ENCODE data around the gene SORBS1. TPM values are rescaled to one million over a fixed set of nuclear protein-coding genes. Genes with fewer than 3 reads are reported as not detected.
A peak's percentile ranks its signal among the peaks of the same experiment; 100 is the strongest.

SORBS1 gene
- total and polyA plus RNA-seq, 5 experiments from 2014 or later, result 0.25 to 1.7 (median 0.49) TPM

DNA sequence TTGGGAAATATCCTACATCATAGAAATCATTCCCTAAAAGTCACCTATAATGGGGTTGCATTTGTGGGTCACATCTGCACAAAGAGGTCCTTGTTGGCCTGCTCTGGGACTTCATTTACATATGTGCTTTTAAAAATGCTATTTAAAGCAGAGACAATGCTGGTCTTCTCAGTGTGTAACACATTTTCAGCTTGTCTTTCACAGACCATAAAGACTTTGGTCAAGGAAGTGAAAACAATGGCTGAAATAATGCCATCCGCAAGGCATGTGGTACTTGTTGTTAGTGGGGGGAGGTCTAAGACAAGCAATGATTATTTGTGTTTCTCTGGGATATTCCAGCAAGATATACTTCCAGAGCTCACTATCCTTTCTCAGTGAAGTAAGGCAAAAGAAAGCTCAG lies 185.8 kb downstream of the SORBS1 start:
- no peak for ATAC-seq
- Mint-ChIP-seq H3K27ac (no peak overlapping the region), H3K27me3 (peaks cover 10 to 23% (median 15%) of the 10 kb centered on the region in 5 donors), H3K4me3 (no peak overlapping the region), H3K4me1 (no peaks in the 10 kb centered on the region), H3K36me3 (peaks cover 4 to 16% (median 5%) of the 10 kb centered on the region in 3 donors), H3K9me3 (peaks cover 0 to 15% (median 6%) of the 10 kb centered on the region in 9 donors)
- DNase-seq, result no peak
- POLR2A ChIA-PET, result no interaction called here

DNA sequence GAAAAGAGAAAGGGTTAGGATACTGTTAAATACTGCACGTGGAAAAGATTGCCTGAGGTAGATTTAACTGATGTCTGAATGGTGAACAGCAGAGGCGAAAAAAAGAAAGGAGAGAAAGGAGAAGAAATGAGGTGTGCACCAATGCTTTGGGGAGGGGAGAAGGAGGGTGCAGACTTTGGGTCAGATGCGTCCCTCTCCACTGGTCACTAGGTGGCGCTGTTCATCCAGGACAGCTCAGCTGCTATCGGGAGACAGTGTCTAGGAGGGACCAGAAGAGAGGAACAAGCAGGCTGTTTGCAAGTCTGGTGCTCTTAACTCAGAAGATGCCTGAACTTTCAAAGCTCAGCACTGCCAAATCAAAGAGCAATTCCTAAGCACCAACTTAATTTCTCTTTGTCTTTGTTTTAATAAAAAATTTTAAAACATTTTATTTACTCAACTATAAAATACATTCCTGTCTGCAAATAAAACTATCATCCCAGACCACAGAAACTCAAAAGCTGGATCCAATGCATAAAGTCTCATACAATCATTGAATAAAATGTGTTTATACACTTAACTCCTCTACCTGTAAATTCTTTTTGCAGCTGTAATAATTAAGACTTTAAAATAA lies 186.5 kb downstream of the SORBS1 start:
- peak in 1 of 2 donors; percentile 42 for ATAC-seq
- POLR2A ChIA-PET, result no interaction called here

DNA sequence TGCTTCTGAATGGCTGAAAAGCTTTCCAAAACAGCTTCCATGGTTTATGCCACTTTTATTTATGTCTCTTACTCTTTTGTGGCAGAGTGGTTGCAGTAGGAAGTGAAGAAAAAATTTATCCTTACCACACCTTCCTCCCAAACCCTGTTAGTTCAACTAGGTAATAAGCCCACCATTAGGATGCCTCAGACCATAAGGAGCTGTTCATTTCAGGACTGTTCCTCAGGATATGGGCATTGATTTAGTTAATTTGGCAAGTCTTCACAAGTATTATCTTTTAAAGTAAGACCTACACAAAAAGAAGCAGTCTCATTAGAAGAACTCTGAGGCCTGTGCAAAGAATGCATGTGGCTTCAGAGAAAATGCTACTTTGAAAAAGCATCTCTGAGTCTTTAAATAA lies 187.5 kb downstream of the SORBS1 start:
- Mint-ChIP-seq H3K9me3 (peaks cover 0 to 15% (median 6%) of the 10 kb centered on the region in 9 donors), H3K27ac (no peak overlapping the region), H3K36me3 (peaks cover 2 to 16% (median 2%) of the 10 kb centered on the region in 3 donors), H3K4me1 (no peaks in the 10 kb centered on the region), H3K27me3 (peaks cover 14 to 36% (median 18%) of the 10 kb centered on the region in 5 donors), H3K4me3 (no peak overlapping the region)
- DNase-seq, result no peak
- POLR2A ChIA-PET, result no interaction called here
- no peak for ATAC-seq

More for the DNA sequence above, 186.5 kb downstream of the SORBS1 start:
- DNase-seq, result peak in 6 of 10 donors; percentile 3 to 40 (median 8)
- H3K4me3 Mint-ChIP-seq, result no peak overlapping the region
- peaks cover 0 to 15% (median 6%) of the 10 kb centered on the region in 9 donors for H3K9me3 Mint-ChIP-seq
- peaks cover 10 to 26% (median 16%) of the 10 kb centered on the region in 5 donors for H3K27me3 Mint-ChIP-seq
- peaks cover 2 to 16% (median 4%) of the 10 kb centered on the region in 3 donors for H3K36me3 Mint-ChIP-seq
- H3K4me1 Mint-ChIP-seq, result no peaks in the 10 kb centered on the region
- H3K27ac Mint-ChIP-seq, result no peak overlapping the region

DNA sequence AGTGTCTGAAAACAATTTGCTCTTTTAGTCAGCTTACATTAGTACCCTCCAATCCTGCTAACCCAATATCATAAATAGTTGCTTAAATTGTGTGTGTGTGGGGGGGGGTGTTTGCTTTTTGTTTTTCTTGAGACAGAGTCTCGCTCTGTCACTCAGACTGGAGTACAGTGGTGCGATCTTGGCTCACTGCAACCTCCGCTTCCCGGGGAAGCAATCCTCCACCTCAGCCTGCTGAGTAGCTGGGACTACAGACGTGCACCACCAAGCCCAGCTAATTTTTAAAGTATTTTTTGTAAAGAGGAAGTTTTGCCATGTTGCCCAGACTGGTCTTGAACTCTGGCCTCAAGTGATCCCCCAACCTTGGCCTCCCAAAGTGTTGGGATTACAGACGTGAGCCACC lies 196.8 kb downstream of the SORBS1 start:
- Mint-ChIP-seq H3K4me3 (no peak overlapping the region), H3K36me3 (no peaks in the 10 kb centered on the region), H3K4me1 (no peaks in the 10 kb centered on the region), H3K9me3 (no peaks in the 10 kb centered on the region), H3K27me3 (peaks cover 7 to 25% (median 12%) of the 10 kb centered on the region in 5 donors), H3K27ac (no peak overlapping the region)
- DNase-seq (no peak), ATAC-seq (no peak)
- POLR2A ChIA-PET, result no interaction called here

DNA sequence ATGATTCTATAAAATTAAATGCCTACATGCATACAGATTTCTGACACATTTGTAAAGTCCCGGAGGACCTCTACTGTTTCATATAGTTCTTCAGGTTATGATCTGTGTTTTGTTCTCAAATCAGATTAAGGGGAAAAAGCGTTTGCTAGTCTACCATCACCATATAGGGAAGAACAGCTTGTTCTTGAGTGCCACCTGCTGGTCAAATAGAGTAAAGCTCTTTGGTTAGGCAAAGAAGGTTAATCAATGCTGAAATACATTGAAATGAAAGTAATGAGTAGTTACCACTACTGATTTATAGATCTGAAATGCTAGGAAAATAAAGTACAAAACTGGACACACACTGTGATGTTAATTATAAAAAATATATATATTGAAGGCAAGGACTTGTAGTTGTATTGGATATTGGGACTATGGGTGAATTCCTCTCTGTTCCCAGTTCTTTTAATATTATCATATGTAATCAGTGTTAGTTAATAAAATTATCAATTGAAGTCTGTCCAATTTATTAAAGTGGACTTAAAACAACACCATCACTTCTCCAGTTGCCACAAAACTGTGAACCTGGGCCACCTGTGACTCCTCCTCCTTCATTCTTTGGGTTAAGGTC lies 197.8 kb downstream of the SORBS1 start:
- H3K4me3 Mint-ChIP-seq, result no peak overlapping the region
- H3K4me1 Mint-ChIP-seq, result no peaks in the 10 kb centered on the region
- H3K9me3 Mint-ChIP-seq, result no peaks in the 10 kb centered on the region
- H3K27me3 Mint-ChIP-seq, result peaks cover 6 to 18% (median 8%) of the 10 kb centered on the region in 5 donors
- POLR2A ChIA-PET, result no interaction called here
- no peak overlapping the region for H3K27ac Mint-ChIP-seq
- peak; percentile 57 to 58 for ATAC-seq
- no peaks in the 10 kb centered on the region for H3K36me3 Mint-ChIP-seq
- peak in 7 of 10 donors; percentile 27 to 70 (median 51) for DNase-seq

DNA sequence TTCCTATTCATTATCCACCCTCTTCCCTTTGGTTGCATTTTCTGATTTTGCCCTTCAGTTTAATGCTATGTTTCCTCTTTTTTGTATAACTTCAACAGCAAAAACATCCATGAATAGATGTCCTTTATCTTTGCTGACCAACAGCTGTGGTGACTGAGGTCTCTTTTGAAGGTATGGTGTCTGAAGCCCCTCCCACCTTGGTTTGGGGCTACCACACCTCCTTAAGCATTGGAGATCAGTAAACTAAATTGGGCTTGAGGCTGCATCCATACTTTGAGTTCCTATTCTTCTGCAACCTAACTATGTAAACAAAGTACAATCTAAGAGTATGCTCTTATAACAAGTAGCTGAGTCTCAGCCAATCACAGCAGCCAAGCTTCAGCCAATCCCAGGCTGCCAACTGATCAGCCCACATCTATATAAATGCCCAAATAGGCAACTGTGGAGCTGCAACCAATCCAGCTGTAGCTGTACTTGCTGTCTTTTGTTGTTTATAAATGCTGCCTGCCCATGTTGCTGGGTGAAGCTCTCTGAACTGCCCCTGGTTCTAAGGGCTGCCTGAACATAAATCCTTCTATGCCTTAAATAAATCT lies 201.0 kb downstream of the SORBS1 start:
- Mint-ChIP-seq H3K27ac (peak overlapping the region in 1 of 10 donors; percentile 24), H3K36me3 (peaks cover 0 to 3% (median 0%) of the 10 kb centered on the region in 3 donors), H3K9me3 (no peaks in the 10 kb centered on the region), H3K4me1 (no peaks in the 10 kb centered on the region), H3K4me3 (no peak overlapping the region), H3K27me3 (peaks cover 6 to 18% (median 8%) of the 10 kb centered on the region in 5 donors)
- ATAC-seq, result no peak
- no peak for DNase-seq
- POLR2A ChIA-PET, result no interaction called here

DNA sequence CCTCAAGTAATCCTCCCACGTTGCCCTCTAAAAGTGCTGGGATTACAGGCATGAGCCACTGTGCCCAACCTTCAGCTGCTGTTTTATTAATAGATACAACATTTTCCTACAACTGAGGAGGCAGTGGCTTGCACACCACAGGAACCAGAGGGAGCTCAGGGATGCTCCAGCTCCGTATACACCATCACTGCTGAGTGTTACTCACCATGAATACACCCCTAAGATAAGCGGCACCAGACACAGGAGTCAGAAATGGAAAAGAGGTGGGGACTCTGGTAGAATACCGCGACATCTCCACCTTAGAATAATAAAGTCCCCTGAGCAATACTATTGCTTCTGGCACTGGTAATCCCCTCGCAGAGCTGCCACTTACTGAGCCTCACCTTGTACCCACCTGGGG lies 201.7 kb downstream of the SORBS1 start:
- ATAC-seq (no peak), DNase-seq (no peak)
- no peaks in the 10 kb centered on the region for H3K9me3 Mint-ChIP-seq
- H3K4me3 Mint-ChIP-seq, result no peak overlapping the region
- no peaks in the 10 kb centered on the region for H3K4me1 Mint-ChIP-seq
- H3K36me3 Mint-ChIP-seq, result peaks cover 0 to 3% (median 0%) of the 10 kb centered on the region in 3 donors
- H3K27ac Mint-ChIP-seq, result no peak overlapping the region
- peaks cover 6 to 18% (median 8%) of the 10 kb centered on the region in 5 donors for H3K27me3 Mint-ChIP-seq
- POLR2A ChIA-PET, result no interaction called here

DNA sequence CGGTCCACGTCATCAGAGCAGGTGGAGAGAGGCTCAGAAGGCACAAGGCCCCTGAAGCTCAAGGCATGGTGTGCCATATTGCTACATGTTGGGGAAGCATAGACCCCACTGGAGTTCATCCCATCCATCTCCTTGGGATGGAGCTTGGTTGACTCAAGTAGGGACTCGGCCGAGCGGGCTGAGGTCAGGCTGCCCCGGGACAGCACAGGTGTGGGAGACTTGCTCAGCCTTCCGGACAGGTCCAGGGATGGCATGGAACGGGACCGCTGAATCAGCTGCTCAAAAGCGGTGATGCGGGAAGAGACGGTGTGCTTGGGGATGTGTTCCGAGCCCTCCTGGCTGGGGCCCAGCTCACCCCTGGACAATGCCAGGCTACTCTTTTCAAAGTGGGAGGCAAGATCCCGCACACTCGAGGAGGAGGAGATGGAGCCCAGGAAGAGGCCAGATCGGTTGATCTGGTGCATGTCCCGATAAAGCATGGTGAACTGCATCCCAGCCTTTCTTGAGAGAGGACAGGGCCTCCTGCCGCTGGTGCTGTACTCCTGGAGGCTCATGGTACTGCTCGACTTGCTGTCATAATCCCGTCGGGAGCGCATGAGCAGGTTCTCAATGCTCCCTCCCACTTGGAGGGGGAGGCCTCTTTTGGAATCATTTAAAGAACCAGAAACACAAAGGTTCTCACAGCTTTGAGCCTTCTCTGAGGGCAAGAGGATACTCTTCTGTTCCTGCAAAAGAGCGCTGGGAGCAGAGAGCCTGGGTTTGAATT lies 204.8 kb downstream of the SORBS1 start:
- no peak overlapping the region for H3K4me3 Mint-ChIP-seq
- no peak overlapping the region for H3K27ac Mint-ChIP-seq
- peaks cover 0 to 3% (median 0%) of the 10 kb centered on the region in 3 donors for H3K36me3 Mint-ChIP-seq
- ATAC-seq (no peak), DNase-seq (no peak)
- H3K9me3 Mint-ChIP-seq, result no peaks in the 10 kb centered on the region
- H3K4me1 Mint-ChIP-seq, result peaks cover 0 to 4% (median 0%) of the 10 kb centered on the region in 4 donors
- POLR2A ChIA-PET, result no interaction called here
- peaks cover 0 to 2% (median 0%) of the 10 kb centered on the region in 5 donors for H3K27me3 Mint-ChIP-seq

DNA sequence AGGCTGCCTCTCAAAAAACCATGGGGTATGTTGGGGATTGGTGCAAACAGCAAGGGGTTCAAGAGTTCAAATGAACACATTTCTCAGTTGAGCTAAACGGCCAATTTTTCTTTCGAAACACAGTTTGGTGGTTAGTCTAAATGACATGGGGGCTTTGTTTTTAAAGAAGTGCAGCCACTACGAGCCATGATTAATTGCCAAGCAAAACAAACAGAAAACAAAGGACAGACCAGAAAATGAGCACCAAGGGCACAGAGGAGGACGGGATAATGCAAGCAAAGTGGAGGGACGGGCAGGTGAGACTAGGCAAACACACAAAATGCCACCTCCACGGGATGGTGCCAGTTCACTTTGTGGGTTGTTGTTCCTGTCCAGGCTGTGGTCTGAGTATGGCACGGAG lies 205.9 kb downstream of the SORBS1 start:
- Mint-ChIP-seq H3K36me3 (peaks cover 0 to 3% (median 0%) of the 10 kb centered on the region in 3 donors), H3K4me1 (peaks cover 0 to 4% (median 0%) of the 10 kb centered on the region in 4 donors), H3K27ac (no peak overlapping the region), H3K9me3 (no peaks in the 10 kb centered on the region), H3K4me3 (no peak overlapping the region), H3K27me3 (no peaks in the 10 kb centered on the region)
- POLR2A ChIA-PET, result no interaction called here
- DNase-seq (no peak), ATAC-seq (no peak)

DNA sequence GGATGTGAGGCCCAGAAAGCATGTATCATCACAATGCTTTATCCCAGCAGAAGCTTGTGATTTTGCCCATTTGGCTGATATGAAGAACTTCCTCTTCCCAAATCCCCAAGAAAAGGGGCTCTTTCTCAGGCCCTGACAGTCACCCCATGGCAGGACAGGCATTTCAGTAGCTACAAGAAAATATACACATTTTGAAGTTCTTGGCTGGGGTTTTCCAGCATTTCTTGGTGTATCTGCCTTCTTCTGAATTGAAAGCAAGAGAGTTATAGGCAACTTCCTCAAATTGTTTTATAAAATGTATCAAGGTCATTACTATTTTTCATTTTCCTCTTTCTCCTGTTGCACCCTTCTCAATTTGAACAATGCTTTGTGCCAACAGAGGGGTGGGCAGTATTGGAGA lies 207.1 kb downstream of the SORBS1 start:
- peaks cover 0 to 4% (median 0%) of the 10 kb centered on the region in 4 donors for H3K4me1 Mint-ChIP-seq
- no peak for DNase-seq
- H3K27me3 Mint-ChIP-seq, result no peaks in the 10 kb centered on the region
- no peak overlapping the region for H3K27ac Mint-ChIP-seq
- POLR2A ChIA-PET, result no interaction called here
- no peaks in the 10 kb centered on the region for H3K9me3 Mint-ChIP-seq
- peaks cover 0 to 3% (median 0%) of the 10 kb centered on the region in 3 donors for H3K36me3 Mint-ChIP-seq
- no peak for ATAC-seq
- no peak overlapping the region for H3K4me3 Mint-ChIP-seq

DNA sequence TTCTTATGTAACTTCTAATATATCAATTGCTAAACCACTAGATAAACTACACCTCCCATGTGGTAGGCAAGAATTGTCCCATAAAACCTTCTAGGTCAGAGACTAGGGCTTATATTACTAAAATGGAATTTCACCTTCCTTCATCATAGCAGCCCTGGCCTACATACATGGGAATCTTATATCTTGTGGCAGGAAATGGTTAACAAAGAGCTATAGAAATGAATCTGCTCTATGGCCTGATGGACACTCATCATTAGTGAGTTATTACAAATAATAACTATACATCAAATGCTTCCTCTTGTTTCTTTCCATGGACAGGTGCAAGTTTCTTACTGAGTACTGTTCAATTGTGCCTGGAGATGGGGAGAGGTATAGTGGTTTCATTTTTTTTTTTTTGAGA lies 208.0 kb downstream of the SORBS1 start:
- peaks cover 0 to 3% (median 0%) of the 10 kb centered on the region in 3 donors for H3K36me3 Mint-ChIP-seq
- no peaks in the 10 kb centered on the region for H3K27me3 Mint-ChIP-seq
- POLR2A ChIA-PET, result no interaction called here
- H3K27ac Mint-ChIP-seq, result no peak overlapping the region
- H3K4me1 Mint-ChIP-seq, result peaks cover 0 to 4% (median 0%) of the 10 kb centered on the region in 4 donors
- no peak for ATAC-seq
- no peaks in the 10 kb centered on the region for H3K9me3 Mint-ChIP-seq
- no peak for DNase-seq
- no peak overlapping the region for H3K4me3 Mint-ChIP-seq

DNA sequence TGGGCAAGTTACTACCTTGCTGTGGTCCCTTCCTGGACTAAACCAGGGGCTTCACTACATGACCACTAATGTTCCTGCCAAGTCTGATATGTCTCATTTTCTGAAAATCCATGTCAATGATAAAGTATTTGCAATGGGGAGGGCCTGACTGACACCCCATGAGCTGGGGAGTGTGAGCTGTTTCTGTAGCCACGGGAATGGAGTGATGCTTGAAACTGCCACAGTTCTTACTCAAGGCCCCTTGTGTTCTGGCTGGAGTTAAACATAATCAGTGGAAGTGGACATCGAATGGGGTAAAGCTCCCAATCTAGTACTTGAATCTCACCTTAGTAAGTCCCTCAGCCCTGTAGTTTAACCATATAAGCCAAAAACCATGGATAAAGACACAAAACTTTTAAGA lies 208.5 kb downstream of the SORBS1 start:
- Mint-ChIP-seq H3K9me3 (no peaks in the 10 kb centered on the region), H3K27me3 (no peaks in the 10 kb centered on the region), H3K4me3 (no peak overlapping the region), H3K36me3 (peaks cover 0 to 3% (median 0%) of the 10 kb centered on the region in 3 donors), H3K27ac (no peak overlapping the region), H3K4me1 (peaks cover 0 to 4% (median 0%) of the 10 kb centered on the region in 4 donors)
- ATAC-seq (no peak), DNase-seq (no peak)
- POLR2A ChIA-PET, result no interaction called here

DNA sequence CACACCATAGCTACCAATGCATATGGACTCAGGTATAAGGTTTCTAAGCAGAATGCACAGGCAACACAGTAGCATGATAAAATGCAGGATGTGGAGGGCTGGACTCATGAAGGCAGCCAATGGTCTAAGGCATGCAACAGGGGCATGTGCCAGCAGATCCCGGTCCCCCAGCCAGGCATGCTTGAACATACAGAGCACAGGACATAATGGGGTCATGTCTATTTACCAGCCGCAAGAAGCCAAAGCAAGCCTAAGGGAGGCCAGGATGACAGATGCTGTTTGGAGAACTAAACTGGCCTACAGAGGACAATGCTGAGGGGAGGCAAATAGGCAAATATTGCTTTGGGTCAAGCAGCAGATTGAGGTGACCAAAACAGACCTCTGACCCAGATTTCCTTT lies 210.3 kb downstream of the SORBS1 start:
- Mint-ChIP-seq H3K9me3 (no peaks in the 10 kb centered on the region), H3K4me3 (no peak overlapping the region), H3K4me1 (peaks cover 0 to 4% (median 0%) of the 10 kb centered on the region in 4 donors), H3K27me3 (no peaks in the 10 kb centered on the region), H3K36me3 (peaks cover 0 to 3% (median 0%) of the 10 kb centered on the region in 3 donors), H3K27ac (no peak overlapping the region)
- no peak for DNase-seq
- POLR2A ChIA-PET, result no interaction called here
- no peak for ATAC-seq
